ENCODE measurements around the gene YKT6. TPM values are rescaled to one million over a fixed set of nuclear protein-coding genes. Genes with fewer than 3 reads are reported as not detected.

The YKT6 gene
- total RNA-seq, 1 donor from 2014 or later, result 92.8 TPM

DNA sequence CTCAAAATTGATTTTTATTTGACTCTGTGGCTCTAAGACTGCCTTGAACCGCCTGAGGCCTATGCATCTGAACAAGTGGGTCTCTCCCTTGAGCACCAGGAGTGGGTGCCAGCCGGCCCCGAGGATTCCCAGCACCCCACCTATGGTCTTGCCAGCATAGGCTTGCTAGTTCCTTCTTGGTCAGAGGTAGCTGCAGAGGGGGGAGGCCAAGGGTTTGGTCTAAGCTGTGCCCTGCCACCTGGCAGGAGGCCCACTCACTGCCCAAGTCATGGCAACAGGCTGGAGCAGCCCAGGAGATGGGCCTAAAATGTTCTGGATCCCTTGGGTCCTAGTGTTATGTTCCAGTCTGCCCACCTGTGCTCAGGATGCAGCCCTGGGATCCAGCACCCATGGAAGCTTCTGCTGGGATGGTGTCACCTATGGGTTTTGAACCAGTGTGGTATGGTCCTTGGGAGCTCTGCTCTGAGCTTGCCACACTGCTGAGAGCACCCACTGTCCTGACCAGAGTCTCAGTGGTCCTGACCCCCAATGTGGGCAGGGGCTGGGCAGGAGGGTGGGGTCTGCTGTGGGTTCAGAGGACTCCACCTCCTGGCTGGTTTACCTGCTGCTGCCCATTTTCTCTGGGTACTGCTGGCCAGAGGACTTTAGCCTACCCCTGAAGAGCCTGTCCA lies 12.6 kb downstream of the YKT6 start:
- H3K4me1 Mint-ChIP-seq, result no peaks in the 10 kb centered on the region
- DNase-seq, result no peak
- H3K27me3 Mint-ChIP-seq, result no peaks in the 10 kb centered on the region
- no peak overlapping the region for H3K4me3 Mint-ChIP-seq
- H3K36me3 Mint-ChIP-seq (ENCODE audit: low read depth), result peaks cover 28% of the 10 kb centered on the region
- H3K27ac Mint-ChIP-seq, result no peak overlapping the region
- H3K9me3 Mint-ChIP-seq, result no peaks in the 10 kb centered on the region
- intact Hi-C loops (cut with micrococcal nuclease), result no loop called here

DNA sequence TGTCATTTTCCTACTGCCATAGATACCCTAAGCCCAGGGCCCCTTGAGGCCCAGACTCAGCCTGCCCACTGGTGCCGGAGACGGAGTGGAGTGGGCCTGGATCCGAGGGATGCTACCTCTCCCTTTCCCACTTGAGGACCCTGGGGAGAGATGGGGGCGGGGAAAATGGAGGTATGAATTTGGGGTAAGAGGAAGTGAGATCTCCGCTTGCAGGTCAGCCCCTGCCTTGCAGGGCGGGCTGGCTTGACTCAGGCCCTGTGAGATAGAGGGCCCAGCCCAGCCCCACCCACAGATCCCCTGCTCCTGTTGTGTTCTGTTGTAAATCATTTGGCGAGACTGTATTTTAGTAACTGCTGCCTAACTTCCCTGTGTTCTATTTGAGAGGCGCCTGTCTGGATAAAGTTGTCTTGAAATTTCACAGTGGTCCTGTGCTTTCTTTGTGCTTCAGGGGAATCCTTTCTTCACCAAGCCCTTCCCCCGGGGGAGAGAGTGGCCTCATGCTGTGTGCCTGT lies 13.2 kb downstream of the YKT6 start:
- Mint-ChIP-seq H3K36me3 (ENCODE audit: low read depth) (peaks cover 24% of the 10 kb centered on the region), H3K4me1 (no peaks in the 10 kb centered on the region)

DNA sequence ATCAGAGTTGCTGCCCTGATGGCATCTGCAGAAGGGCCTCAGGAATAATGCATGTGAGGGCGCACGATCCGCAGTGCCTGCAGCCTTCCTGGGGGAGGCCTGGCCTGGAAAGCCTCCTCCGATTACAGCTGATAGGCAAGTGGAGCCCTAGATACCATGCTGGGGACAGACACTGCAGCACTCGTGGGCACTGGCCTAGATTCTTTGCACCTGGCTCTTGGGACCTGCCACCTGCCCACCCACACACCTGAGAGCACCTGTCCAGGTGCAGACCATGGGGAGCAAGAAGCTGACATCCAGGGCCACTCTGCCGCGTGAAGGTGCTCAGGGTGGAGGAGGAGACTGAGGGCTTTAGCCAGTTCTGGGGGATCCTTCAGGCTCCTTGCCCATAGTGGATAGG lies 14.8 kb downstream of the YKT6 start:
- H3K4me3 Mint-ChIP-seq, result no peak overlapping the region
- H3K4me1 Mint-ChIP-seq, result no peaks in the 10 kb centered on the region
- no peaks in the 10 kb centered on the region for H3K9me3 Mint-ChIP-seq
- no peak overlapping the region for H3K27ac Mint-ChIP-seq
- intact Hi-C loops (cut with micrococcal nuclease), result no loop called here
- no peak for DNase-seq
- H3K27me3 Mint-ChIP-seq, result no peaks in the 10 kb centered on the region
- peaks cover 15% of the 10 kb centered on the region for H3K36me3 Mint-ChIP-seq (ENCODE audit: low read depth)

More for the DNA sequence above, 13.2 kb downstream of the YKT6 start:
- no peak for DNase-seq
- H3K9me3 Mint-ChIP-seq, result no peaks in the 10 kb centered on the region
- intact Hi-C loops (cut with micrococcal nuclease), result no loop called here
- H3K4me3 Mint-ChIP-seq, result no peak overlapping the region
- H3K27ac Mint-ChIP-seq, result no peak overlapping the region
- no peaks in the 10 kb centered on the region for H3K27me3 Mint-ChIP-seq

DNA sequence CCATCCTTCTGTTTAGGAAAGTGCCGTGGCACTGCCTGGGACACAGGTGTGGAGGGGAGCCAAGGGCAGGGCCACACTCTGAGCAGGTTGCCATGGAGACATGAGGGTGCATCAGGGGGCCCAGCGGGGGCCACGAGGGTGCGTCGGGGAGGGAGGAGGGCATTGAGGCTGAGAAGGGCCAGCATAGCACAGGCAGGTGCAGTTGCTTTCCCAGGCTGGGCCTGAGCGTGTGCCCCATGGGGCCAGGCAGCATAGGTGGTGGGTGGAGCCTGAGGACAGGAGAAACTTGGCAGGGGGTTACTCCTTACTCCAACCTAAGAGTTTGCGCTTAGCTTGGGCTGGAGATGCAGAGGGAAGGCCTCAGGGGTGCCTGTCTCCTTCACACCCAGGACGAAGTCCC lies 15.2 kb downstream of the YKT6 start:
- Mint-ChIP-seq H3K36me3 (ENCODE audit: low read depth) (peaks cover 12% of the 10 kb centered on the region), H3K27me3 (no peaks in the 10 kb centered on the region), H3K27ac (no peak overlapping the region), H3K4me3 (no peak overlapping the region), H3K4me1 (no peaks in the 10 kb centered on the region), H3K9me3 (no peaks in the 10 kb centered on the region)
- intact Hi-C loops (cut with micrococcal nuclease), result no loop called here
- DNase-seq, result no peak

DNA sequence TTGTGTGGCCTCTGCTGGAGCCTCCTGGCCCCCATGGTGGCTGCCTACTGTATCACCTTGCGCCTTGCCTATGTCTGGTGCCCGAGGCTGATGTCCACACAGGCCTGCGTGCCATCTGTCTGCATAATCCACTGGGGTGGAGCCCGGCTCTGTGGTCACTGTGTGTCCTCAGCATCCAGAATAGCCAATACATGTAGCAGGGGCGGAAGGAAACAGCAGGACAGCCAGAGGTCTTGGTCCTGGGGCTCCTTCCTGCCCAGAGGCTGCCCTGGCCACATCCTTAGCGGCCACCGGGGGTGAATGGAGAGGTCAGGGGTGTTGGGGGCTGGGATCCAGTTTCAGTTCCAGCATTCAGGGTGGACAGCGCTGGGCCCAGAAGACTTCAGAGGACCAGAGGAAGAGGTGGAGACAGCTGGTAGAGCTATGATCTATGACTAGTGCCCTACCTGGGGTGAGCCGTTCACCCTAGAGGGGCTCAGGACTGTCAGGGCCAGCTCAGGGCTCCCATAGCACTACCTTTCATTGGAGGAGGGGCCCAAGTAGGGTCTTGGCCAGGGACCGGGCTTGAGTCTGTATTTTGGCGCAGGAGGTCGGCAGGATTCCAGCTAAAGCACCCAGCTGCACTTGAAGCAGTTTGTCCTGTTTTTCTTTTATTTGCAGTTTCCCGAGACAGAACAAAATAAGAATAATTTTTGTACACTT lies 15.9 kb downstream of the YKT6 start:
- no peak overlapping the region for H3K27ac Mint-ChIP-seq
- intact Hi-C loops (cut with micrococcal nuclease), result no loop called here
- H3K4me3 Mint-ChIP-seq, result no peak overlapping the region
- no peaks in the 10 kb centered on the region for H3K27me3 Mint-ChIP-seq
- no peak for DNase-seq
- peaks cover 8% of the 10 kb centered on the region for H3K36me3 Mint-ChIP-seq (ENCODE audit: low read depth)
- no peaks in the 10 kb centered on the region for H3K9me3 Mint-ChIP-seq
- H3K4me1 Mint-ChIP-seq, result no peaks in the 10 kb centered on the region

DNA sequence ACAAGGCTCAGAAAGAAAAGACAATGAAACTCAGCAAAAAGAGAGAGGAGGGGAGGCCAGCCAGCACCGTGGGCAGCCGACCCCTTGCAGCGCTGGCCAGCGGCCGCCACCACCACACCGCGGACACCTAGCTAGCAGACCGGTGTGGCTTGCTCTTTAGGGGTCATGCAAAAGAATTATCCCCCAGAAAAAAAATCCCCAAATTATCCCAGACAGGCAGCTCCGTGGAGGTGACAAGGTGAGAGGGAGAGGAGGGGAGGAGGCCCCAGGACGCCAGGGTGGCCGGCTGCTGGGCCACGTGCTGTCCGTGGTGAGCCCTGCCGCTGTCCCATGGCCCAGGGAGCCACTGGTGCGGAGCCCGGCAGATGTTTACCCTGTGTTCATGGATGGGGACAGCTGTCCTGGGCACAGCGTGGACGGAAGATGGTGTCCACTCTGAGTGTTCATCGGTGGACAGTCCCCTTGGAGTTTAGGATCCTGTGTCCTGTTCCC lies 16.5 kb downstream of the YKT6 start:
- H3K4me1 Mint-ChIP-seq, result no peaks in the 10 kb centered on the region
- no peaks in the 10 kb centered on the region for H3K27me3 Mint-ChIP-seq
- no peaks in the 10 kb centered on the region for H3K9me3 Mint-ChIP-seq
- peaks cover 4% of the 10 kb centered on the region for H3K36me3 Mint-ChIP-seq (ENCODE audit: low read depth)
- H3K4me3 Mint-ChIP-seq, result no peak overlapping the region
- H3K27ac Mint-ChIP-seq, result no peak overlapping the region
- intact Hi-C loops (cut with micrococcal nuclease), result no loop called here
- DNase-seq, result no peak

DNA sequence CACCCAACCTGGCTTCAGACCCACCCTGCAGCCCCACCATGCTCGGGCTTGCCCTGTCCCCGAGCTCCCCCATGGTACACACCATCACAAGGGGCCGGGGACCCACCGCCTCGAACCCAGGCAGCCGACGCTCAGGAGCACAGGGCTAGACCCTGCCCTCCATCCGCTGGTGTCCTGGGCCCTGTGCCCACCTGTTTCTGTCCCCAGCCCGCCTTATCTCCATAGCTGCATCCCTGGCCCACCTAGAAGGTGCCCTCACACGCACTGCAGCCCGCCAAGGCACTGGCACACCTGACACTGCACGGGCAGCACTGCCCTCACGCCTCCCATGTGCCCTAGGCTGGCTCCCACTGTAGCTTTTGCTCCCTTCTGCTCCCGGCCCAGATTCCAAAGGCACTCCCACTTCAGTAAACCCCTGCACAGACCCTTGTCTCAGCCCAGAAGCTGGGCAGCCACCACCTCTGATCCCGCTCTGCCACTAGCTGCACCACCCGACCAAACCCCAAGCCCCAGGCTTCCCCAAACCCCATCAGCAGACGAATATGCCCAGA lies 17.1 kb downstream of the YKT6 start:
- Mint-ChIP-seq H3K4me1 (no peaks in the 10 kb centered on the region), H3K36me3 (ENCODE audit: low read depth) (peaks cover 2% of the 10 kb centered on the region), H3K27me3 (no peaks in the 10 kb centered on the region), H3K9me3 (no peaks in the 10 kb centered on the region), H3K27ac (no peak overlapping the region), H3K4me3 (no peak overlapping the region)
- DNase-seq, result no peak
- intact Hi-C loops (cut with micrococcal nuclease), result no loop called here

DNA sequence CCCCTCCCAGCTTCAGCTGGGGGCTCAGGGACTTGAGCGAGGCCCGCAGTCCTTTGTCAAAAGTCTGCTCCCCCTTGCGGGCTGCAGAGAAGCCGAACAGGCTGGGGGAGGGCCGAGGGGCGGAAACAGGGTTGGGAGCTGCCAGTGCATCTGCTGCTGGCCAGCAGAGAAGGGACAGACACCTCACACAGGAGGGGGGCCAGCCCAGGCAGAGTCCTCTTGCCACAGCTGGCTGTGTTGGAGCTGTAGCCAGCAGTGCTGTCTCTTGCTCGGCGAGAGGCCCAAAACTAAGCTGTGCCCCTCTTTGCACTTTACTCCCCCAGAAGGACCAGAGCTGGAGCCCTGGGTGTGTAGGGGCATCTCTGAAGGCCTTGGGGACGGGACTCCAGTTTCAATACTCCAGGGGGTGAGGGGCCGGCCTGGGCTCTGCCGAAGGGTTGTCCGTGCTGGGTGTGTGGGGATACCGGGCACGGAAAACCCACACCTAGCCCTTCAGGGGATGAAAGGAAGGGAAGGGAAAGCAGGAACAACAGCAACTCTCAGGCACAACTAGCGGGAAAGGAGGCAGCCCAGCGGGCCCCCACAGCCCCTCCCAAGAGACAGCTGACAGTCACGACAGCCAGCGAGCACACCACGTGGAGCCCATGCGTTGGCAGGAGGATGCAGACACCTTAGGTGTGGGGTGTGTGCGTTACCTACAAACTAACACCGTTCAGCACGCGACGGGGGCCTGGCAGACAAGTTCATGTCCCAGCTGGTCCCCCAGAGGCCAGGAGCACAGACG lies 17.8 kb downstream of the YKT6 start:
- Mint-ChIP-seq H3K4me3 (no peak overlapping the region), H3K27me3 (no peaks in the 10 kb centered on the region), H3K4me1 (no peaks in the 10 kb centered on the region), H3K9me3 (no peaks in the 10 kb centered on the region), H3K36me3 (ENCODE audit: low read depth) (peaks cover 2% of the 10 kb centered on the region), H3K27ac (no peak overlapping the region)
- intact Hi-C loops (cut with micrococcal nuclease), result no loop called here
- no peak for DNase-seq

DNA sequence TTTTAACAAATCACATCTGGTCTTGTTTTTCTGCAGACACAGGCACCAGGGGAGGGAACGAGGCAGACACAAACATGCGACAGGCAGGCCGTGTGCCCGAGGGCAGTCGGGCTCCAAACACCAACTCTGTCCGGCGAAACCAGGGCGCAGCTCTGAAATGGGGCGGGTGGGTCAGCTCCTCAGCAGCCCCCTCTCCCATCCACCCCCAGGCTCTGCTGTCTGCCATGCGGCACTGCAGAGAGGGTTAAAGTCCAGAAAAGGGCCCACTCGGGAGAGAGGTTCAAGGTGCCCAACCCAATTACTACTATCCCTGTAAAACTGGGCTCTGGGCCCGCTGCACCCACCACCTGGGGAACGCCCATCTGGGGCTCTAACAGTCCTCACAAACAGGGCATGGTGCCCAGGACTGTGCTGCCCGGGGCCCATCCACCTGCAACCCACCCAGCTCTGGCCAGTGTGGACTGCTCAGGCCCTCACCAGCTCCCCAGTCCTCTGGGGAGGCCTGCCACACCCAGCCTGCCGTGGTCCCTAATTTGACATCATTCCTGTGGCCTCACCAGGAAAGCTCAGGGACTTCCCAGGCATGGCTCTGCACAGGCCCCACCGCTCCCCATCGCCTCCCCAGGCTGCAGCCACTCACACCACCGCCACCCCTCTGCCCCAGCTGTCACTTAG lies 18.7 kb downstream of the YKT6 start:
- Mint-ChIP-seq H3K4me1 (no peaks in the 10 kb centered on the region), H3K27ac (no peak overlapping the region), H3K36me3 (ENCODE audit: low read depth) (peaks cover under 1% of the 10 kb centered on the region), H3K27me3 (no peaks in the 10 kb centered on the region), H3K4me3 (no peak overlapping the region), H3K9me3 (no peaks in the 10 kb centered on the region)
- no peak for DNase-seq
- intact Hi-C loops (cut with micrococcal nuclease), result no loop called here

DNA sequence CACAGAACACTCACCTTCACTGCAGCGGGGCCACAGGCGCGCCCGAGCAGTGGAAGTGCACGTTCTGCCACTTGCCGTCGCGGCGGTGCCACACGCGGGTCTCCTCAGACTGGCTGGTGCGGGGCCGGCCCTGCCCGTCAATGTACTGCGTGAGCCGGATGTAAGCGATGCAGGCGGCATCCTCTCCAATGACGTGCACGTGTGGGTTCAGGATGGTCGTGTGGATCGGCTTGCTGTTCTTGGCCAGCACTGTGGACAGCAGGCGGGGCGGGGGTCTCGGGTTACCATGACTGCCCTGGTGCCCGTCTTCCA lies 19.2 kb downstream of the YKT6 start:
- Mint-ChIP-seq H3K9me3 (no peaks in the 10 kb centered on the region), H3K36me3 (ENCODE audit: low read depth) (no peaks in the 10 kb centered on the region), H3K4me1 (no peaks in the 10 kb centered on the region), H3K27ac (no peak overlapping the region), H3K27me3 (no peaks in the 10 kb centered on the region), H3K4me3 (no peak overlapping the region)
- DNase-seq, result no peak
- intact Hi-C loops (cut with micrococcal nuclease), result no loop called here

DNA sequence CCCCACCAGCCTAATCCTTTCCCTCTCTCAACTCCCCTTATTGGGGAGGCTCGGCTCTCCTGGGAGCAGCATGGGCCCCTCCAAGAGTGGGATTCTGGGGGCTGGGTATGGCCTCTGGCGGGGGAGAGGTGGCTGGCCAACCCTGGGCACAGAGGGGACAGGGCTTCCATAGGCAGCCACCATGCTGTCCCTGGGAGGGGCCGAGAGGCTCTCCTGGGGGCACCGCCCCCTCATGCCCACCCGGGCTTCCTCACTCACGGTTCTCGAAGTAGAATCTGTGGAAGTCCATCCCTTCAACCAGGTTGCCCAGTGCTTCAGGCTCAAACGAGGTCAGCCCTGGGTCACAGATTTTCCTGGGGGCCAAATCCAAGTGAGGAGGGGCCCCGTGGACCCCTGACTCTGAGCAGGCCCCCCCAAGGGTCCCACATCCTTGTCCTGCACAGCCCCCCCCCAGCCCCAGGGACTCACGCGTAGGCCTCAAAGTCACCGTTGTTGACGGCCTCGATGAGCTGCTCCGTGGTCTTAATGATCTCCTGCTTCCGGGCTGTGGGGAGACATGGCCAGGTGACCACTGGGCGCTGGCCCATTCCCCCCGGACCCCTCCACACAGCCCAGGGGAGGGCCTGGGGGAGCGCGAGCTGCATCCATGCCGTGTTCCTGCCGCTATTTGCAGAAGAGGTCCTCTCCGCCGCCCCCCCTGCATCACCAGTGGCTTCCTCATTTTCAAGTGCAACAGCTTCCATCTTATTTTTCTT lies 19.8 kb downstream of the YKT6 start:
- H3K27me3 Mint-ChIP-seq, result no peaks in the 10 kb centered on the region
- intact Hi-C loops (cut with micrococcal nuclease), result no loop called here
- no peak for DNase-seq
- H3K4me1 Mint-ChIP-seq, result no peaks in the 10 kb centered on the region
- H3K9me3 Mint-ChIP-seq, result no peaks in the 10 kb centered on the region
- no peak overlapping the region for H3K27ac Mint-ChIP-seq
- no peaks in the 10 kb centered on the region for H3K36me3 Mint-ChIP-seq (ENCODE audit: low read depth)
- no peak overlapping the region for H3K4me3 Mint-ChIP-seq

DNA sequence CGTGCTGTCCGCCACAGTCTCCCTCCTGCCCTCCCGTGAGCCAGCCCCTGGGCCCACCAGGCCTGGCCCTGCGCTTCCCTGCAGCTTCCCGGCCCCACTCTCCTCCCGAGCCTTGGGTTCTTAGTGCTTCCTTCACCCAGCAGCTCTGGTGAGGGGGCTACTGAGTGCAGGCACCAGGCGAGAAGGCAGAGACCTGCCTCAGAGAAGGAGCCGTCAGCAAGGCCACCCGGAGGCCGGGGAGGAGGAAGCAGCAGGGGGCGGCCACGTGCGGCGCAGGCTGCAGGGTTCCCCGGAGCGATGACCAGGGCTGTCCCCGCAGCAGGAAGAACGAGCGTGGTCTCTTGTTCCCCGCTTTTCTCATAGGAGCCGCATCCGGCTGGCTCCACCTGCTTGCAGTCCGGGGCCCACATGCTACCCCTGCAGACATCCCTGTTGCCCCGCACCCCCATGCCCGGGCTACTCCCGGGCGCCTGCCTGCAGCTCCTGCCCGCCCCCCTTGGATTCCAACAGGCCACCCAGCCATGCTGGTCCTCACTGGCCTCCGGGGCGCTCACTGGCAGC lies 20.5 kb downstream of the YKT6 start:
- no peaks in the 10 kb centered on the region for H3K27me3 Mint-ChIP-seq
- H3K27ac Mint-ChIP-seq, result no peak overlapping the region
- H3K4me1 Mint-ChIP-seq, result no peaks in the 10 kb centered on the region
- no peaks in the 10 kb centered on the region for H3K9me3 Mint-ChIP-seq
- no peak overlapping the region for H3K4me3 Mint-ChIP-seq
- intact Hi-C loops (cut with micrococcal nuclease), result no loop called here
- no peaks in the 10 kb centered on the region for H3K36me3 Mint-ChIP-seq (ENCODE audit: low read depth)
- no peak for DNase-seq

DNA sequence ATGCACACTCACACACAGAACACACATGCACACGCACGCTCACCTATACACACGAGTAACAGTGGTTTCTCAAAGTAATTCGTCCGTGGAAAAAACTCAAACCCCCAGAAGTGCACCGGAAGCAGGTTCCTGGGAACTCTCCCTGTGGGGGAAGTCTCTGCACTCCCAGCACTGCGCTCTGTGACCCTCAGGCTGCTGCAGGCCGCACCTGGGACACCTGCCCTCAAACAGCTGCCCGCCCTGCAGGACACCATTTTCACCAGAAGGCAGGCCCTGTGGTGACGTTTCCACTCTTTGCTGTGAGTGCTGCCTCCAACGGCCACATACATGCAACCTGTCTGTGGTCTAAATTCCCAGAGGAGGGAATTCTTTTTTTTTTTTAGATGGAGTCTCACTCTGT lies 21.3 kb downstream of the YKT6 start:
- no peaks in the 10 kb centered on the region for H3K27me3 Mint-ChIP-seq
- H3K4me3 Mint-ChIP-seq, result no peak overlapping the region
- H3K4me1 Mint-ChIP-seq, result no peaks in the 10 kb centered on the region
- H3K36me3 Mint-ChIP-seq (ENCODE audit: low read depth), result no peaks in the 10 kb centered on the region
- no peak overlapping the region for H3K27ac Mint-ChIP-seq
- DNase-seq, result no peak
- H3K9me3 Mint-ChIP-seq, result no peaks in the 10 kb centered on the region
- intact Hi-C loops (cut with micrococcal nuclease), result no loop called here

Data from activated CD4-positive, alpha-beta T cell treated with anti-CD3 and anti-CD28 coated beads, Interleukin-2, amount 10 ng/mL, durations not matched to agents 24 days and 14 days (primary cell).